H9 (cell line): ENCODE data around the gene MAN1B1. TPM values are rescaled to one million over a fixed set of nuclear protein-coding genes. Genes with fewer than 3 reads are reported as not detected.

Experiments
- DNase-seq: peaks from one replicate; pipeline ENCODE4 v3.0.0-alpha.2; 2017
- H2AFZ ChIP-seq: one replicate; pipeline ENCODE4 v1.6.1; 2013; ENCODE audit warnings: mild to moderate bottlenecking, low read length, control low read depth, moderate library complexity
- H2AK5ac ChIP-seq: 2 replicates; pipeline ENCODE4 v1.6.1; 2013; ENCODE audit warnings: low read length, control low read depth, mixed read lengths; ENCODE audit not compliant: insufficient read length
- H2BK120ac ChIP-seq: one replicate; pipeline ENCODE4 v1.6.1; 2013; ENCODE audit warnings: low read depth, mild to moderate bottlenecking, low read length, control low read depth, inconsistent platforms; ENCODE audit not compliant: poor library complexity, severe bottlenecking
- H2BK12ac ChIP-seq: 2 replicates; pipeline ENCODE4 v1.6.1; 2013; ENCODE audit warnings: low read length, control low read depth, mixed read lengths, low read depth; ENCODE audit not compliant: insufficient read length
- H2BK15ac ChIP-seq: 2 replicates; pipeline ENCODE4 v1.6.1; 2013; ENCODE audit warnings: low read depth, low read length, control low read depth
- H2BK20ac ChIP-seq: one replicate; pipeline ENCODE4 v1.6.1; 2013; ENCODE audit warnings: low read depth, mild to moderate bottlenecking, low read length, control low read depth, inconsistent platforms; ENCODE audit not compliant: poor library complexity, severe bottlenecking
- H2BK5ac ChIP-seq: 2 replicates; pipeline ENCODE4 v1.6.1; 2013; ENCODE audit warnings: low read length, control low read depth, mixed read lengths; ENCODE audit not compliant: insufficient read length
- H3K14ac ChIP-seq: 2 replicates; pipeline ENCODE4 v1.6.1; 2013; ENCODE audit warnings: low read length, control low read depth; ENCODE audit not compliant: insufficient read depth
- H3K18ac ChIP-seq: 2 replicates; pipeline ENCODE4 v1.6.1; 2013; ENCODE audit warnings: low read depth, mild to moderate bottlenecking, mixed read lengths, low read length, control low read depth; ENCODE audit not compliant: insufficient read length
- H3K23ac ChIP-seq: 2 replicates; pipeline ENCODE4 v1.6.1; 2013; ENCODE audit warnings: low read length, control low read depth, mixed read lengths, low read depth; ENCODE audit not compliant: insufficient read length
- H3K23me2 ChIP-seq: 2 replicates; pipeline ENCODE4 v1.6.1; 2013; ENCODE audit warnings: low read depth, mild to moderate bottlenecking, mixed read lengths, low read length, control low read depth; ENCODE audit not compliant: insufficient read length, poor library complexity, severe bottlenecking
- H3K27ac ChIP-seq: 2 replicates; pipeline ENCODE4 v1.5.1; 2013; ENCODE audit warnings: low read length, control low read depth, mixed read lengths, low read depth; ENCODE audit not compliant: insufficient read length
- H3K27me3 ChIP-seq: 2 replicates; pipeline ENCODE4 v1.6.1; 2013; ENCODE audit warnings: low read length, control low read depth, inconsistent platforms; ENCODE audit not compliant: insufficient read depth
- H3K4ac ChIP-seq: 2 replicates; pipeline ENCODE4 v1.6.1; 2013; ENCODE audit warnings: low read depth, mild to moderate bottlenecking, control low read depth, inconsistent platforms, low read length, moderate library complexity
- H3K4me1 ChIP-seq: 2 replicates; pipeline ENCODE4 v1.6.1; 2013; ENCODE audit warnings: low read length, control low read depth, inconsistent platforms; ENCODE audit not compliant: insufficient read depth
- H3K4me2 ChIP-seq: 2 replicates; pipeline ENCODE4 v1.6.1; 2013; ENCODE audit warnings: low read length, control low read depth, mixed read lengths; ENCODE audit not compliant: insufficient read length, insufficient read depth
- H3K56ac ChIP-seq: 2 replicates; pipeline ENCODE4 v1.6.1; 2013; ENCODE audit warnings: low read depth, mild to moderate bottlenecking, mixed read lengths, low read length, control low read depth; ENCODE audit not compliant: insufficient read length
- H3K79me1 ChIP-seq: 2 replicates; pipeline ENCODE4 v1.6.1; 2013; ENCODE audit warnings: low read depth, mild to moderate bottlenecking, moderate library complexity, low read length, control low read depth, inconsistent platforms; ENCODE audit not compliant: insufficient read depth, poor library complexity, severe bottlenecking
- H3K79me2 ChIP-seq: 2 replicates; pipeline ENCODE4 v1.6.1; 2013; ENCODE audit warnings: low read length, control low read depth, inconsistent platforms; ENCODE audit not compliant: insufficient read depth
- H3K9ac ChIP-seq: 2 replicates; pipeline ENCODE4 v1.6.1; 2013; ENCODE audit warnings: low read length, control low read depth, mixed read lengths; ENCODE audit not compliant: insufficient read length; ENCODE audit errors: extremely low read depth
- H3K9me3 ChIP-seq: one replicate; pipeline ENCODE4 v1.6.1; 2013; ENCODE audit warnings: low read depth, low read length, inconsistent platforms; ENCODE audit not compliant: control insufficient read depth
- H3T11ph ChIP-seq: one replicate; pipeline ENCODE4 v1.6.1; 2013; ENCODE audit warnings: mild to moderate bottlenecking, low read length, control low read depth, inconsistent platforms
- H4K20me1 ChIP-seq: one replicate; pipeline ENCODE4 v1.6.1; 2013; ENCODE audit not compliant: control insufficient read depth, insufficient read length, insufficient read depth
- H4K5ac ChIP-seq: 2 replicates; pipeline ENCODE4 v1.6.1; 2013; ENCODE audit warnings: low read depth, mild to moderate bottlenecking, mixed read lengths, low read length, control low read depth; ENCODE audit not compliant: insufficient read length
- H4K8ac ChIP-seq: replicated peaks from 2 replicates; pipeline ENCODE4 v1.6.1; 2013; ENCODE audit warnings: low read length, control low read depth, mixed read lengths, low read depth; ENCODE audit not compliant: insufficient read length
- H4K91ac ChIP-seq: 2 replicates; pipeline ENCODE4 v1.6.1; 2013; ENCODE audit warnings: low read depth, mild to moderate bottlenecking, moderate library complexity, mixed read lengths, low read length, control low read depth; ENCODE audit not compliant: insufficient read length
- H3K27ac Mint-ChIP-seq, 3 experiments: 2 replicates in 2 of 3; 3 replicates in 1 of 3; pipeline ENCODE4 v1.8.0; 2020 to 2021; ENCODE audit warnings: mixed read lengths in 3 of 3, mild to moderate bottlenecking in 1 of 3, moderate library complexity in 1 of 3
- H3K27me3 Mint-ChIP-seq: 2 replicates; pipeline ENCODE4 v1.8.0; 2021; ENCODE audit warnings: low read depth, mild to moderate bottlenecking, moderate library complexity, mixed read lengths
- H3K36me3 Mint-ChIP-seq, 3 experiments: 2 replicates in 2 of 3; 3 replicates in 1 of 3; pipeline ENCODE4 v1.8.0; 2020 to 2021; ENCODE audit warnings: low read depth in 3 of 3, mixed read lengths in 3 of 3; ENCODE audit not compliant: insufficient read depth in 1 of 3
- H3K4me1 Mint-ChIP-seq, 2 experiments: 2 replicates each; pipeline ENCODE4 v1.8.0; 2020; ENCODE audit warnings: mixed read lengths in 2 of 2
- H3K4me3 Mint-ChIP-seq, 2 experiments: 2 replicates in 1 of 2; 3 replicates in 1 of 2; pipeline ENCODE4 v1.8.0; 2020 to 2021; ENCODE audit warnings: mild to moderate bottlenecking in 2 of 2, mixed read lengths in 2 of 2, moderate library complexity in 1 of 2
- H3K9me3 Mint-ChIP-seq, 2 experiments: 2 replicates in 1 of 2; 3 replicates in 1 of 2; pipeline ENCODE4 v1.8.0; 2020; ENCODE audit warnings: mild to moderate bottlenecking in 2 of 2, mixed read lengths in 2 of 2, moderate library complexity in 1 of 2
- WGBS: extraction: QIAGEN DNeasy Blood & Tissue Kit; methylation state at CpG from one replicate; pipeline ENCODE4 v1.1.7; 2013; ENCODE audit warnings: missing lambda C conversion rate, low lambda C conversion rate, mixed read lengths; ENCODE audit not compliant: insufficient read length; ENCODE audit errors: extremely low coverage; 5-methylcytosine and 5-hydroxymethylcytosine counted together
- total RNA-seq: library from RNA; stranded (reverse); gene quantifications from 2 replicates; pipeline ENCODE4 v1.2.1, GENCODE V29; 2021
- TF ChIP-seq, protein P1 (sequence below): fragments of 200-600 bp; sonication (generic); conservative IDR thresholded peaks from 3 replicates; pipeline ENCODE4 v1.8.0; 2021; ENCODE audit warnings: antibody characterized with exemption, mild to moderate bottlenecking

MAN1B1 gene
- total RNA-seq, 1 experiment from 2014 or later: 34.9 TPM

GRCh38 chr9:137037035-137037434 is 49.8 kb upstream of the MAN1B1 start:
- no CpG with 5 or more reads among the region's 13 CpGs for WGBS
- no peaks in the 10 kb centered on the region; a peak in 1 of 4 replicates for H3K4me1 Mint-ChIP-seq
- no peak for DNase-seq
- Histone ChIP-seq H3K18ac (no peak overlapping the region), H3K4me2 (no peak overlapping the region), H3K27me3 (no peaks in the 10 kb centered on the region), H3K4me1 (no peaks in the 10 kb centered on the region), H3K23me2 (no peaks in the 10 kb centered on the region), H3K27ac (no peak overlapping the region), H3K4ac (no peak overlapping the region), H3K9ac (no peak overlapping the region), H2BK20ac (no peak overlapping the region), H2BK15ac (no peak overlapping the region), H2AK5ac (no peak overlapping the region), H3K23ac (no peak overlapping the region), H2BK5ac (no peak overlapping the region), H4K8ac (no peak overlapping the region), H3K14ac (no peak overlapping the region), H3T11ph (no peak overlapping the region), H2AFZ (no peak overlapping the region), H3K79me2 (no peaks in the 10 kb centered on the region), H3K79me1 (no peaks in the 10 kb centered on the region), H4K91ac (no peak overlapping the region), H4K20me1 (no peaks in the 10 kb centered on the region), H4K5ac (no peak overlapping the region), H3K56ac (no peak overlapping the region), H2BK12ac (no peak overlapping the region), H3K9me3 (no peaks in the 10 kb centered on the region), H2BK120ac (no peak overlapping the region)
- H3K9me3 Mint-ChIP-seq: no peaks in the 10 kb centered on the region
- TF ChIP-seq, protein P1, sequence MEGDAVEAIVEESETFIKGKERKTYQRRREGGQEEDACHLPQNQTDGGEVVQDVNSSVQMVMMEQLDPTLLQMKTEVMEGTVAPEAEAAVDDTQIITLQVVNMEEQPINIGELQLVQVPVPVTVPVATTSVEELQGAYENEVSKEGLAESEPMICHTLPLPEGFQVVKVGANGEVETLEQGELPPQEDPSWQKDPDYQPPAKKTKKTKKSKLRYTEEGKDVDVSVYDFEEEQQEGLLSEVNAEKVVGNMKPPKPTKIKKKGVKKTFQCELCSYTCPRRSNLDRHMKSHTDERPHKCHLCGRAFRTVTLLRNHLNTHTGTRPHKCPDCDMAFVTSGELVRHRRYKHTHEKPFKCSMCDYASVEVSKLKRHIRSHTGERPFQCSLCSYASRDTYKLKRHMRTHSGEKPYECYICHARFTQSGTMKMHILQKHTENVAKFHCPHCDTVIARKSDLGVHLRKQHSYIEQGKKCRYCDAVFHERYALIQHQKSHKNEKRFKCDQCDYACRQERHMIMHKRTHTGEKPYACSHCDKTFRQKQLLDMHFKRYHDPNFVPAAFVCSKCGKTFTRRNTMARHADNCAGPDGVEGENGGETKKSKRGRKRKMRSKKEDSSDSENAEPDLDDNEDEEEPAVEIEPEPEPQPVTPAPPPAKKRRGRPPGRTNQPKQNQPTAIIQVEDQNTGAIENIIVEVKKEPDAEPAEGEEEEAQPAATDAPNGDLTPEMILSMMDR: no peak
- no peak overlapping the region for H3K27ac Mint-ChIP-seq
- H3K27me3 Mint-ChIP-seq: peaks cover 17% of the 10 kb centered on the region
- peaks cover 0 to 14% (median 5%) of the 10 kb centered on the region in 3 experiments; a peak in 5 of 7 replicates for H3K36me3 Mint-ChIP-seq
- H3K4me3 Mint-ChIP-seq: no peak overlapping the region
